ENCODE measurements around the gene STXBP1.

The STXBP1 gene

GRCh38 chr9:127715470-127716337 lies 103.6 kb downstream of the STXBP1 start, which contains the start of the genes PTRH1 and TTC16:
Gene PTRH1 (minus strand): TSS chr9:127715663. CDS start chr9:127715639, 24 bp downstream.
Gene TTC16 (plus strand): TSS chr9:127716079. CDS start chr9:127716146, 67 bp downstream.
- peaks cover 29% of the 10 kb centered on the region for H3K4me1 Mint-ChIP-seq

GRCh38 chr9:127716412-127716811 lies 104.3 kb downstream of the STXBP1 start:
- TF ChIP-seq CTCF (IDR thresholded peaks at IDR 0.05), result no peak
- no peaks in the 10 kb centered on the region for H3K9me3 Mint-ChIP-seq
- H3K27me3 Mint-ChIP-seq (ENCODE audit: low read depth, poor library complexity), result peaks cover 42% of the 10 kb centered on the region
- H3K4me3 Mint-ChIP-seq, result peak overlapping the region; percentile 96
- no peak overlapping the region for H3K27ac Mint-ChIP-seq
- no peak for DNase-seq
- H3K4me1 Mint-ChIP-seq, result peaks cover 22% of the 10 kb centered on the region
- H3K36me3 Mint-ChIP-seq (ENCODE audit: low read depth), result no peaks in the 10 kb centered on the region

More at GRCh38 chr9:127715470-127716337, 103.6 kb downstream of the STXBP1 start, which contains the start of the genes PTRH1 and TTC16:
- H3K27ac Mint-ChIP-seq, result no peak within 1 kb of the TSS
- H3K4me3 Mint-ChIP-seq, result peak within 1 kb of the TSS; percentile 96
- DNase-seq, result peak; percentile 99
- H3K36me3 Mint-ChIP-seq (ENCODE audit: low read depth), result no peaks in the 10 kb centered on the region
- no peaks in the 10 kb centered on the region for H3K9me3 Mint-ChIP-seq
- TF ChIP-seq CTCF (IDR thresholded peaks at IDR 0.05), result no peak
- peaks cover 41% of the 10 kb centered on the region for H3K27me3 Mint-ChIP-seq (ENCODE audit: low read depth, poor library complexity)

- no peak for TF ChIP-seq CTCF (IDR thresholded peaks at IDR 0.05)
Measured at GRCh38 chr9:127717766-127718165, 105.7 kb downstream of the STXBP1 start.

GRCh38 chr9:127720031-127720864 lies 108.2 kb downstream of the STXBP1 start:
- H3K27ac Mint-ChIP-seq, result no peak overlapping the region
- no peak overlapping the region for H3K4me3 Mint-ChIP-seq
- peaks cover 26% of the 10 kb centered on the region for H3K4me1 Mint-ChIP-seq
- TF ChIP-seq CTCF (IDR thresholded peaks at IDR 0.05), result no peak
- no peak for DNase-seq
- H3K27me3 Mint-ChIP-seq (ENCODE audit: low read depth, poor library complexity), result peaks cover 32% of the 10 kb centered on the region
- H3K9me3 Mint-ChIP-seq, result no peaks in the 10 kb centered on the region
- H3K36me3 Mint-ChIP-seq (ENCODE audit: low read depth), result no peaks in the 10 kb centered on the region

More at GRCh38 chr9:127717766-127718165, 105.7 kb downstream of the STXBP1 start:
- Mint-ChIP-seq H3K27ac (no peak overlapping the region), H3K9me3 (no peaks in the 10 kb centered on the region), H3K27me3 (ENCODE audit: low read depth, poor library complexity) (peaks cover 48% of the 10 kb centered on the region), H3K4me1 (peaks cover 19% of the 10 kb centered on the region), H3K4me3 (no peak overlapping the region), H3K36me3 (ENCODE audit: low read depth) (no peaks in the 10 kb centered on the region)
- DNase-seq, result no peak

GRCh38 chr9:127720865-127721227 lies 108.8 kb downstream of the STXBP1 start:
- H3K36me3 Mint-ChIP-seq (ENCODE audit: low read depth), result no peaks in the 10 kb centered on the region
- no peak for TF ChIP-seq CTCF (IDR thresholded peaks at IDR 0.05)
- peaks cover 27% of the 10 kb centered on the region for H3K27me3 Mint-ChIP-seq (ENCODE audit: low read depth, poor library complexity)
- peaks cover 20% of the 10 kb centered on the region for H3K4me1 Mint-ChIP-seq
- no peaks in the 10 kb centered on the region for H3K9me3 Mint-ChIP-seq
- DNase-seq, result no peak
- no peak overlapping the region for H3K27ac Mint-ChIP-seq
- H3K4me3 Mint-ChIP-seq, result no peak overlapping the region
